SKM-1 treated with dmso at 0.1 percent for 144 hours (cell line): ENCODE data around the gene GZF1.
"Not testable (repeated sequence)": the region's sequence is repeated elsewhere in the genome, so short reads cannot be mapped to it uniquely, and the experiment has no call there.

Source experiments
- DNase-seq: peaks from one replicate; lab custom pipeline; 2025; ENCODE audit not compliant: unreplicated experiment; lab: John Stamatoyannopoulos, UW

GZF1 gene

GRCh38 chr20:23344336-23344735 is 17.6 kb upstream of the GZF1 start:
- no peak for DNase-seq

GRCh38 chr20:23346002-23346401 is 16.0 kb upstream of the GZF1 start:
- no peak for DNase-seq

GRCh38 chr20:23347791-23348190 is 14.2 kb upstream of the GZF1 start:
- DNase-seq = no peak

GRCh38 chr20:23348510-23348909 is 13.5 kb upstream of the GZF1 start:
- DNase-seq = not testable (repeated sequence)

- peak; percentile 48 for DNase-seq
These were observed 12.4 kb upstream of the GZF1 start for GRCh38 chr20:23349338-23350195.

GRCh38 chr20:23350196-23350903 is 11.6 kb upstream of the GZF1 start, which contains the start of gene NXT1:
Gene NXT1 (plus strand): TSS chr20:23350791. CDS start chr20:23354042, 3,251 bp downstream.
- peak; percentile 96 for DNase-seq

- no peak for DNase-seq
These were observed 10.8 kb upstream of the GZF1 start for GRCh38 chr20:23350904-23351838.

- DNase-seq = no peak
These were observed 5.8 kb upstream of the GZF1 start for GRCh38 chr20:23356203-23356602.

- DNase-seq = peak; percentile 98
These were observed 4.0 kb upstream of the GZF1 start for GRCh38 chr20:23357767-23358562.

GRCh38 chr20:23358563-23358906 is 3.4 kb upstream of the GZF1 start:
- DNase-seq = no peak

- DNase-seq = no peak
These were observed 2.9 kb upstream of the GZF1 start for GRCh38 chr20:23358923-23359593.

GRCh38 chr20:23360531-23360930 is 1.5 kb upstream of the GZF1 start:
- DNase-seq = no peak

- DNase-seq = peak; percentile 20
These were observed 885 bp upstream of the GZF1 start for GRCh38 chr20:23361119-23361475.

- DNase-seq = peak; percentile 33
These were observed 642 bp downstream of the GZF1 start for GRCh38 chr20:23362392-23363256.

- DNase-seq = no peak
These were observed 1.3 kb downstream of the GZF1 start for GRCh38 chr20:23363257-23363649.

GRCh38 chr20:23365390-23366165 is 3.6 kb downstream of the GZF1 start:
- DNase-seq = no peak

GRCh38 chr20:23366384-23366783 is 4.4 kb downstream of the GZF1 start:
- no peak for DNase-seq

GRCh38 chr20:23367770-23368169 is 5.8 kb downstream of the GZF1 start:
- no peak for DNase-seq
